KOPT-K1 (cell line): ENCODE measurements around the gene NELL1.

Experiments
- H3K27ac ChIP-seq: fragments of 200-600 bp; sonication (generic); 2 replicates; pipeline ENCODE4 v1.5.1; 2016; ENCODE audit warnings: antibody characterized with exemption, mild to moderate bottlenecking, low read depth, low read length; ENCODE audit not compliant: poor library complexity, severe bottlenecking
- H3K36me3 ChIP-seq: fragments of 200-600 bp; sonication (generic); 2 replicates; pipeline ENCODE4 v1.5.1; 2017; ENCODE audit warnings: antibody characterized with exemption, mild to moderate bottlenecking, low read length, moderate library complexity; ENCODE audit not compliant: insufficient read depth
- H3K9me3 ChIP-seq: fragments of 200-600 bp; sonication (generic); 2 replicates; pipeline ENCODE4 v1.5.1; 2017; ENCODE audit warnings: antibody characterized with exemption, low read length, mild to moderate bottlenecking; ENCODE audit not compliant: insufficient read depth, poor library complexity, severe bottlenecking

The NELL1 gene

GRCh38 chr11:21385669-21386440 lies 716.5 kb downstream of the NELL1 start:
- H3K9me3 ChIP-seq, result no peaks in the 10 kb centered on the region
- no peak overlapping the region for H3K27ac ChIP-seq
- H3K36me3 ChIP-seq, result no peaks in the 10 kb centered on the region

- H3K9me3 ChIP-seq, result no peaks in the 10 kb centered on the region
- H3K27ac ChIP-seq, result no peak overlapping the region
- H3K36me3 ChIP-seq, result no peaks in the 10 kb centered on the region
These were observed 721.0 kb downstream of the NELL1 start for GRCh38 chr11:21390430-21390829.

GRCh38 chr11:21396342-21397008 lies 727.1 kb downstream of the NELL1 start:
- Histone ChIP-seq H3K36me3 (no peaks in the 10 kb centered on the region), H3K27ac (no peak overlapping the region), H3K9me3 (no peaks in the 10 kb centered on the region)

- Histone ChIP-seq H3K36me3 (no peaks in the 10 kb centered on the region), H3K27ac (no peak overlapping the region), H3K9me3 (no peaks in the 10 kb centered on the region)
These were observed 728.8 kb downstream of the NELL1 start for GRCh38 chr11:21398195-21398594.

- Histone ChIP-seq H3K27ac (no peak overlapping the region), H3K9me3 (no peaks in the 10 kb centered on the region), H3K36me3 (no peaks in the 10 kb centered on the region)
These were observed 732.1 kb downstream of the NELL1 start for GRCh38 chr11:21401496-21401895.

- H3K27ac ChIP-seq, result no peak overlapping the region
- no peaks in the 10 kb centered on the region for H3K36me3 ChIP-seq
- no peaks in the 10 kb centered on the region for H3K9me3 ChIP-seq
These were observed 732.9 kb downstream of the NELL1 start for GRCh38 chr11:21402274-21402673.

- no peaks in the 10 kb centered on the region for H3K9me3 ChIP-seq
- no peak overlapping the region for H3K27ac ChIP-seq
- H3K36me3 ChIP-seq, result no peaks in the 10 kb centered on the region
These were observed 733.7 kb downstream of the NELL1 start for GRCh38 chr11:21403069-21403468.

- Histone ChIP-seq H3K36me3 (no peaks in the 10 kb centered on the region), H3K9me3 (no peaks in the 10 kb centered on the region), H3K27ac (no peak overlapping the region)
These were observed 736.0 kb downstream of the NELL1 start for GRCh38 chr11:21405422-21405821.

- Histone ChIP-seq H3K9me3 (no peaks in the 10 kb centered on the region), H3K27ac (no peak overlapping the region), H3K36me3 (no peaks in the 10 kb centered on the region)
These were observed 741.1 kb downstream of the NELL1 start for GRCh38 chr11:21410513-21410912.

GRCh38 chr11:21411104-21411503 lies 741.7 kb downstream of the NELL1 start:
- H3K27ac ChIP-seq, result no peak overlapping the region
- no peaks in the 10 kb centered on the region for H3K36me3 ChIP-seq
- no peaks in the 10 kb centered on the region for H3K9me3 ChIP-seq

GRCh38 chr11:21411597-21411996 lies 742.2 kb downstream of the NELL1 start:
- Histone ChIP-seq H3K36me3 (no peaks in the 10 kb centered on the region), H3K27ac (no peak overlapping the region), H3K9me3 (no peaks in the 10 kb centered on the region)

GRCh38 chr11:21412652-21413383 lies 743.4 kb downstream of the NELL1 start:
- Histone ChIP-seq H3K27ac (no peak overlapping the region), H3K36me3 (no peaks in the 10 kb centered on the region), H3K9me3 (no peaks in the 10 kb centered on the region)

GRCh38 chr11:21414953-21415352 lies 745.6 kb downstream of the NELL1 start:
- H3K9me3 ChIP-seq, result no peaks in the 10 kb centered on the region
- H3K27ac ChIP-seq, result no peak overlapping the region
- no peaks in the 10 kb centered on the region for H3K36me3 ChIP-seq

GRCh38 chr11:21415606-21416005 lies 746.2 kb downstream of the NELL1 start:
- H3K27ac ChIP-seq, result no peak overlapping the region
- H3K36me3 ChIP-seq, result no peaks in the 10 kb centered on the region
- no peaks in the 10 kb centered on the region for H3K9me3 ChIP-seq

- no peak overlapping the region for H3K27ac ChIP-seq
These were observed 752.4 kb downstream of the NELL1 start for GRCh38 chr11:21421711-21422329.

More at GRCh38 chr11:21421711-21422329, 752.4 kb downstream of the NELL1 start:
- Histone ChIP-seq H3K36me3 (no peaks in the 10 kb centered on the region), H3K9me3 (no peaks in the 10 kb centered on the region)
